ENCODE data around the gene SLC25A43.
"Not testable (repeated sequence)": the region's sequence is repeated elsewhere in the genome, so short reads cannot be mapped to it uniquely, and the experiment has no call there.

The SLC25A43 gene

GRCh38 chrX:119488749-119489148 is 89.6 kb downstream of the SLC25A43 start:
- Histone ChIP-seq H3K27me3 (ENCODE audit: control insufficient read depth, insufficient read depth, low read length) (no peaks in the 10 kb centered on the region), H3K4me1 (ENCODE audit: control insufficient read depth, low read depth, low read length) (no peaks in the 10 kb centered on the region), H3K27ac (ENCODE audit: low read length) (no peak overlapping the region), H3K4me3 (ENCODE audit: low read length) (no peak overlapping the region), H3K9ac (ENCODE audit: low read length) (no peak overlapping the region), H3K36me3 (ENCODE audit: control insufficient read depth, low read depth, low read length) (no peaks in the 10 kb centered on the region), H3K9me3 (ENCODE audit: control insufficient read depth, low read depth, low read length) (no peaks in the 10 kb centered on the region)

GRCh38 chrX:119489212-119490074 is 90.3 kb downstream of the SLC25A43 start:
- Histone ChIP-seq H3K4me1 (ENCODE audit: control insufficient read depth, low read depth, low read length) (no peaks in the 10 kb centered on the region), H3K36me3 (ENCODE audit: control insufficient read depth, low read depth, low read length) (no peaks in the 10 kb centered on the region), H3K4me3 (ENCODE audit: low read length) (no peak overlapping the region), H3K9ac (ENCODE audit: low read length) (no peak overlapping the region), H3K27me3 (ENCODE audit: control insufficient read depth, insufficient read depth, low read length) (no peaks in the 10 kb centered on the region), H3K27ac (ENCODE audit: low read length) (no peak overlapping the region), H3K9me3 (ENCODE audit: control insufficient read depth, low read depth, low read length) (no peaks in the 10 kb centered on the region)

GRCh38 chrX:119492463-119492862 is 93.3 kb downstream of the SLC25A43 start:
- Histone ChIP-seq H3K4me3 (ENCODE audit: low read length) (no peak overlapping the region), H3K4me1 (ENCODE audit: control insufficient read depth, low read depth, low read length) (no peaks in the 10 kb centered on the region), H3K9me3 (ENCODE audit: control insufficient read depth, low read depth, low read length) (no peaks in the 10 kb centered on the region), H3K9ac (ENCODE audit: low read length) (no peak overlapping the region), H3K36me3 (ENCODE audit: control insufficient read depth, low read depth, low read length) (no peaks in the 10 kb centered on the region), H3K27me3 (ENCODE audit: control insufficient read depth, insufficient read depth, low read length) (no peaks in the 10 kb centered on the region), H3K27ac (ENCODE audit: low read length) (no peak overlapping the region)

GRCh38 chrX:119493851-119494495 is 94.8 kb downstream of the SLC25A43 start:
- H3K27ac ChIP-seq (ENCODE audit: low read length); H3K4me3 ChIP-seq (ENCODE audit: low read length); H3K9me3 ChIP-seq (ENCODE audit: control insufficient read depth, low read depth, low read length); H3K4me1 ChIP-seq (ENCODE audit: control insufficient read depth, low read depth, low read length); H3K36me3 ChIP-seq (ENCODE audit: control insufficient read depth, low read depth, low read length); H3K9ac ChIP-seq (ENCODE audit: low read length); H3K27me3 ChIP-seq (ENCODE audit: control insufficient read depth, insufficient read depth, low read length): not testable (repeated sequence)

GRCh38 chrX:119495734-119496726 is 96.9 kb downstream of the SLC25A43 start:
- Histone ChIP-seq H3K4me3 (ENCODE audit: low read length) (no peak overlapping the region), H3K9ac (ENCODE audit: low read length) (no peak overlapping the region), H3K4me1 (ENCODE audit: control insufficient read depth, low read depth, low read length) (no peaks in the 10 kb centered on the region), H3K36me3 (ENCODE audit: control insufficient read depth, low read depth, low read length) (no peaks in the 10 kb centered on the region), H3K9me3 (ENCODE audit: control insufficient read depth, low read depth, low read length) (no peaks in the 10 kb centered on the region), H3K27ac (ENCODE audit: low read length) (no peak overlapping the region), H3K27me3 (ENCODE audit: control insufficient read depth, insufficient read depth, low read length) (no peaks in the 10 kb centered on the region)

- Histone ChIP-seq H3K36me3 (ENCODE audit: control insufficient read depth, low read depth, low read length) (no peaks in the 10 kb centered on the region), H3K4me1 (ENCODE audit: control insufficient read depth, low read depth, low read length) (no peaks in the 10 kb centered on the region), H3K9ac (ENCODE audit: low read length) (no peak overlapping the region), H3K27me3 (ENCODE audit: control insufficient read depth, insufficient read depth, low read length) (no peaks in the 10 kb centered on the region), H3K4me3 (ENCODE audit: low read length) (no peak overlapping the region), H3K9me3 (ENCODE audit: control insufficient read depth, low read depth, low read length) (no peaks in the 10 kb centered on the region), H3K27ac (ENCODE audit: low read length) (no peak overlapping the region)
Observed at GRCh38 chrX:119497185-119497584, 98.0 kb downstream of the SLC25A43 start.

GRCh38 chrX:119500061-119500800 is 101.1 kb downstream of the SLC25A43 start:
- Histone ChIP-seq H3K9me3 (ENCODE audit: control insufficient read depth, low read depth, low read length) (no peaks in the 10 kb centered on the region), H3K27me3 (ENCODE audit: control insufficient read depth, insufficient read depth, low read length) (no peaks in the 10 kb centered on the region), H3K27ac (ENCODE audit: low read length) (no peak overlapping the region), H3K4me3 (ENCODE audit: low read length) (no peak overlapping the region), H3K36me3 (ENCODE audit: control insufficient read depth, low read depth, low read length) (no peaks in the 10 kb centered on the region), H3K9ac (ENCODE audit: low read length) (no peak overlapping the region), H3K4me1 (ENCODE audit: control insufficient read depth, low read depth, low read length) (no peaks in the 10 kb centered on the region)

GRCh38 chrX:119501511-119502148 is 102.5 kb downstream of the SLC25A43 start:
- H3K4me1 ChIP-seq (ENCODE audit: control insufficient read depth, low read depth, low read length) = no peaks in the 10 kb centered on the region
- H3K4me3 ChIP-seq (ENCODE audit: low read length) = no peak overlapping the region
- H3K27me3 ChIP-seq (ENCODE audit: control insufficient read depth, insufficient read depth, low read length) = no peaks in the 10 kb centered on the region
- no peak overlapping the region for H3K9ac ChIP-seq (ENCODE audit: low read length)
- H3K9me3 ChIP-seq (ENCODE audit: control insufficient read depth, low read depth, low read length) = no peaks in the 10 kb centered on the region
- no peaks in the 10 kb centered on the region for H3K36me3 ChIP-seq (ENCODE audit: control insufficient read depth, low read depth, low read length)
- H3K27ac ChIP-seq (ENCODE audit: low read length) = no peak overlapping the region

GRCh38 chrX:119502727-119503483 is 103.8 kb downstream of the SLC25A43 start:
- H3K4me3 ChIP-seq (ENCODE audit: low read length) = no peak overlapping the region
- no peaks in the 10 kb centered on the region for H3K9me3 ChIP-seq (ENCODE audit: control insufficient read depth, low read depth, low read length)
- H3K36me3 ChIP-seq (ENCODE audit: control insufficient read depth, low read depth, low read length) = no peaks in the 10 kb centered on the region
- no peaks in the 10 kb centered on the region for H3K27me3 ChIP-seq (ENCODE audit: control insufficient read depth, insufficient read depth, low read length)
- H3K4me1 ChIP-seq (ENCODE audit: control insufficient read depth, low read depth, low read length) = no peaks in the 10 kb centered on the region
- no peak overlapping the region for H3K27ac ChIP-seq (ENCODE audit: low read length)
- no peak overlapping the region for H3K9ac ChIP-seq (ENCODE audit: low read length)

GRCh38 chrX:119503484-119503861 is 104.3 kb downstream of the SLC25A43 start:
- no peaks in the 10 kb centered on the region for H3K4me1 ChIP-seq (ENCODE audit: control insufficient read depth, low read depth, low read length)
- no peaks in the 10 kb centered on the region for H3K9me3 ChIP-seq (ENCODE audit: control insufficient read depth, low read depth, low read length)
- no peaks in the 10 kb centered on the region for H3K27me3 ChIP-seq (ENCODE audit: control insufficient read depth, insufficient read depth, low read length)
- no peaks in the 10 kb centered on the region for H3K36me3 ChIP-seq (ENCODE audit: control insufficient read depth, low read depth, low read length)
- no peak overlapping the region for H3K9ac ChIP-seq (ENCODE audit: low read length)
- no peak overlapping the region for H3K4me3 ChIP-seq (ENCODE audit: low read length)
- no peak overlapping the region for H3K27ac ChIP-seq (ENCODE audit: low read length)
